GF-D8 (cell line): ENCODE results near the gene RGS3.

Experiments
- DNase-seq: peaks from one replicate; lab custom pipeline; 2025; lab: John Stamatoyannopoulos, UW

Gene RGS3

GRCh38 chr9:113511856-113512761 is 48.6 kb downstream of the RGS3 start:
- no peak for DNase-seq

- no peak for DNase-seq
Observed at GRCh38 chr9:113513111-113513510, 49.6 kb downstream of the RGS3 start.

- DNase-seq: no peak
Observed at GRCh38 chr9:113513536-113513935, 50.0 kb downstream of the RGS3 start.

- no peak for DNase-seq
Observed at GRCh38 chr9:113514061-113514460, 50.5 kb downstream of the RGS3 start.

GRCh38 chr9:113514748-113515147 is 51.2 kb downstream of the RGS3 start:
- DNase-seq: no peak

GRCh38 chr9:113515862-113516261 is 52.3 kb downstream of the RGS3 start:
- DNase-seq: no peak

- DNase-seq: no peak
Observed at GRCh38 chr9:113516840-113517577, 53.5 kb downstream of the RGS3 start.

GRCh38 chr9:113519426-113520108 is 56.0 kb downstream of the RGS3 start:
- no peak for DNase-seq

GRCh38 chr9:113520109-113520642 is 56.6 kb downstream of the RGS3 start:
- DNase-seq: no peak

- no peak for DNase-seq
Observed at GRCh38 chr9:113521693-113522255, 58.2 kb downstream of the RGS3 start.

- DNase-seq: no peak
Observed at GRCh38 chr9:113522419-113522818, 58.9 kb downstream of the RGS3 start.

GRCh38 chr9:113522858-113523257 is 59.3 kb downstream of the RGS3 start:
- DNase-seq: no peak

- DNase-seq: no peak
Observed at GRCh38 chr9:113523421-113524141, 60.1 kb downstream of the RGS3 start.

- DNase-seq: no peak
Observed at GRCh38 chr9:113524468-113524867, 60.9 kb downstream of the RGS3 start.

- no peak for DNase-seq
Observed at GRCh38 chr9:113525205-113525604, 61.7 kb downstream of the RGS3 start.

- DNase-seq: no peak
Observed at GRCh38 chr9:113525831-113526230, 62.3 kb downstream of the RGS3 start.

- no peak for DNase-seq
Observed at GRCh38 chr9:113526231-113526746, 62.8 kb downstream of the RGS3 start.

GRCh38 chr9:113526841-113527240 is 63.3 kb downstream of the RGS3 start:
- DNase-seq: no peak

GRCh38 chr9:113528088-113528487 is 64.6 kb downstream of the RGS3 start:
- DNase-seq: no peak

- DNase-seq: no peak
Observed at GRCh38 chr9:113528811-113529210, 65.3 kb downstream of the RGS3 start.
